BE2C (cell line): ENCODE data around the gene RAB11A.
A peak's percentile ranks its signal among the peaks of the same experiment; 100 is the strongest.

Experiments used
- DNase-seq: peaks from one replicate; pipeline ENCODE4 v3.0.0-alpha.2; 2020
- H3K27me3 ChIP-seq: fragments of 250-450 bp; sonication (Bioruptor Pico); 2 replicates; pipeline ENCODE4 v1.5.1; 2020; ENCODE audit warnings: mild to moderate bottlenecking
- H3K36me3 ChIP-seq: fragments of 250-450 bp; sonication (Bioruptor Pico); 2 replicates; pipeline ENCODE4 v1.5.1; 2020; ENCODE audit warnings: mild to moderate bottlenecking
- H3K4me1 ChIP-seq: fragments of 250-450 bp; sonication (Bioruptor Pico); 2 replicates; pipeline ENCODE4 v1.5.1; 2020
- H3K4me3 ChIP-seq: 2 replicates; pipeline ENCODE4 v1.5.1; 2011; ENCODE audit warnings: low read depth, low read length
- H3K9me3 ChIP-seq: fragments of 250-450 bp; sonication (Bioruptor Pico); 2 replicates; pipeline ENCODE4 v1.5.1; 2020
- CTCF ChIP-seq: IDR thresholded peaks from 2 replicates; pipeline ENCODE4 v1.5.1; 2012; ENCODE audit warnings: mild to moderate bottlenecking, low read depth, low read length

The RAB11A gene

DNA sequence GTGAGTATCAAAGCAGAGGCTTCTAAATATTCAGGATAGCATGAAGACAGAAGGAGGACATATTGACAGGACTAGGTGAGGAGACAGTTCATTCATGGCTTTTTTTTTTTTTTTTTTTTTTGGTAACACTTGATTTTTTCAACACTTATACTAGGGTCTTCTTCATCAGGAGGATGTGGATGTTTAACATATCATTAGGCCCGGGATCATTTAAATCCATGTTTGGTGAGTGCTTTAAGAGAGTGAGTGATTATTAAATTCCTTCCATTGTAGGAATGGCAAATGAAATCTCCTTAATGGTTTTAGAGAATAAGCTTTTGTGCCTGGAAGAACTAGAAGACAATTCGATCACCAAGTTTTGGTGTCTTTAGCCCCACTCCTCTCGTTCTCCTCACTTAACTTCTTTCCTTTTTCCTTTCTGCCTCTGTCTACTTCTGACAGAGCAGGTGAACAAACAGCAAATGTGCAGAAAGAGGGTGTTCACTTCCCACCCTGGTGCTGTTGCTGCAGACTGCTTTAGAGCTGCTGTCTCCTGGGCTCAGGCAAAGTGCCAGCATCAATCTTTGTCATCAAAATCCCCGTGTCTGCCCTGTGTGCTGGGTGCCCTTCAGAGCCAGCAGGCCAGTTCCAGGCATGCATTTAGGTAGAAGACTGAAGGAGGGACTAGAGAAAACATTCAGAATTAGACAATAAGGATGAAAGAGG lies 35.6 kb upstream of the RAB11A start:
- H3K4me1 ChIP-seq = peaks cover 11% of the 10 kb centered on the region
- peak; percentile 81 for DNase-seq
- H3K4me3 ChIP-seq = no peak overlapping the region
- no peaks in the 10 kb centered on the region for H3K27me3 ChIP-seq
- H3K36me3 ChIP-seq = no peaks in the 10 kb centered on the region
- no peak for TF ChIP-seq CTCF
- H3K9me3 ChIP-seq = no peaks in the 10 kb centered on the region

DNA sequence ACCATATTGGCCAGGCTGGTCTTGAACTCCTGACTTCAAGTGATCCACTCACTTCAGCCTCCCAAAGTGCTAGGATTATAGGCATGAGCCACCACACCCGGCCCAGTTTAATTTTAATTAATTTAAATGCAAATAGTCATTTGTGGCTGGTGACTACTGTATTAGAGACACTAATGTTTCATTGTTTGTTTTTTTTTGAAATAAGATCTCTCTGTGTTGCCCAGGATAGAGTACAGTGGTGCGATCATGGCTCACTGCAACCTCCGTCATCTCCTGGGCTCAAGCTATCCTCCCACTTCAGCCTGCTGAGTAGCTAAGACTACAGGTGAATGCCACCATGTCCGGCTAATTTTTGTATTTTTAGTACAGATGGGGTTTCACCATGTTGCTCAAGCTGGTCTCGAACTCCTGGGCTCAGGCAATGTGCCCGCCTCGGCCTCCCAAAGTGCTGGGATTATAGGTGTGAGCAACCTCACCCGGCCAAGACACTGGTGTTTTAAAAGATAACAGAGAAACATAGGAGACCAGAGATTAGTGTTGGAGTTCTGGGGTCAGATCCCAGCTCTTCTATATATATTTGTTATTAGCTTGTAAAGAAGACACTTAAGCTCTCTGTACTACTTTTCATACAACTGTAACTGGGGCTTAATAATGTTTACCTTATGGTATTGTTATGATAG lies 34.5 kb upstream of the RAB11A start:
- Histone ChIP-seq H3K9me3 (no peaks in the 10 kb centered on the region), H3K4me1 (peaks cover 11% of the 10 kb centered on the region), H3K36me3 (no peaks in the 10 kb centered on the region), H3K4me3 (no peak overlapping the region), H3K27me3 (no peaks in the 10 kb centered on the region)
- DNase-seq = no peak
- TF ChIP-seq CTCF = no peak

DNA sequence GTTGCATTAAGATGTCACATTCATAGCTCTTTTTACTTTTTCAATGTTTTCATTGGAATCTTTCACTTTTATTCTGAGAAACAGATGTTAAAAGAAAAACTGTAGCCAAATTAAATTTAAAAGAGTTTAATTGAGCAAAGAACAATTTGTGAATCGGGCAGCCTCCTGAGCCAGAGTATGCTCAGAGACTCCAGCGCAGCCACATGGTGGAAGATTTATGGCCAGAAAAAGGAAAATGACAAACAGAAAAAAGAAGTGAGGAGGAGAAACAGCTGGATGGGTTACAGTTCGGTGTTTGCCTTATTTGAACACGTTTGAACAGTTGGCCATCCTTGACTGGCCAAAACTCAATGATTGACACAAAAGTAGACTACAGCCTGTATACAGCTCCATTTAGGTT lies 33.8 kb upstream of the RAB11A start:
- Histone ChIP-seq H3K4me3 (no peak overlapping the region), H3K9me3 (no peaks in the 10 kb centered on the region), H3K27me3 (no peaks in the 10 kb centered on the region), H3K36me3 (no peaks in the 10 kb centered on the region), H3K4me1 (peaks cover 11% of the 10 kb centered on the region)
- TF ChIP-seq CTCF = no peak
- DNase-seq = no peak

DNA sequence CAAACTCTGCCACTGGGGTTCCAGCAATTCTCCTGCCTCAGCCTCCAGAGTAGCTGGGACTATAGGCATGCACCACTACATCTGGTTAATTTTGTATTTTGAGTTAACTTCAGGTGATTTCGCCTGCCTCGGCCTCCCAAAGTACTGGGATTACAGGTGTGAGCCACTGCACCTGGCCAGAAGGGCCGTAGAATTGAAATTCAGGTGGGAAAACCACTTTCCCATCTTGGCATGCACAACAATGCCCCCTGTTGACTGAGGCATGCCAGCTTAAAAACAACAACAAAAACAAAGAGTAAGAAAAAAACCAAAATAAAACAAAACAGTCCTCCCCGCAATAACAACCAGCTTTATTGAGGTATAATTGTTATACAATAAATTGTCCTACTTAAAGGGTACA lies 32.6 kb upstream of the RAB11A start:
- no peaks in the 10 kb centered on the region for H3K9me3 ChIP-seq
- H3K4me3 ChIP-seq = no peak overlapping the region
- DNase-seq = no peak
- no peaks in the 10 kb centered on the region for H3K27me3 ChIP-seq
- H3K4me1 ChIP-seq = peaks cover 10% of the 10 kb centered on the region
- no peaks in the 10 kb centered on the region for H3K36me3 ChIP-seq
- TF ChIP-seq CTCF = peak; percentile 79

DNA sequence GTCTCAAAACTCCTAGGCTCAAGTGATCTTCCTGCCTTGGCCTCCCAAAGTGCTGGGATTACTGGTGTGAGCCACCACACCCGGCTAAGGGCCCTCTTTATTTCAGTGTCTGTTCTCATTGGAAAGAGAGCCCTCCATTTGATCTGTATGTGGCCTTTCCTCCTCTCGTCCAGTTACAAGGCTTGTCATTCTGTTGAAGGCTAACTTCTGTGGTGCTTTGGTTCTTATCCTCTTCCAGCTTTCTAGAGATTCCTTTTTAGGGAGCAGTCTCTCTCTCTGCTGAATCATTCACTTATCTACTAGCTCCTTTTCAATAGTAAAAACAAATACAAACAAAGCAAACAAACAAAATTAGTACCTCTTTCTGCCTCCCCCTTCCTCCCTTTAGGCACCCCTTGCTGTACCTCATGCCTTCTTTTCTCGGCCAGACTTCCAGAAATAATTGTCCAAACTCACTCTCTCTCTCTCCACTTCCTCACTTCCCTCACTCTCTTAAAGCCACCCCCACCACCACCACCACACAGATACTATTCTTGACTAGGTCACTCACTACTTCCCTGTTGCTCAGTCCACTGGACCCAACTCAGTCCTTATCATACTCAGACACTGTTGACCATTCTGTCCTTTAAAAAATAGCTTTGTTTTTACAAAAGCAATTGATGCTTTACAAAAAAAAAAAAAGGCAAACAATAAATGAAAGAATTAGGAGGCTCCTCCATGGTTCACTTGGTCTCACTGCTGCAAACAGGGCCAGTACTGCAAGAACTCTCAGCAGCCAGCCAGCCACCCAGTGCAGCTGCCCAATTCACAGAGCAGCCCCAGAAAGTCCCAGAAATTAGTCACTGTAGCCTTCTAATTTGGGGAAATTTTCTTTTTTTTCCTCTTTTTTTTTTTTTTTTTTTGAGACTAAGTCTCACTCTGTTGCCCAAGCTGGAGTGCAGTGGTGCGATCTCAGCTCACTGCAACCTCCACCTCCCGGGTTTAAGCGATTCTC lies 31.7 kb upstream of the RAB11A start:
- DNase-seq = no peak
- H3K4me3 ChIP-seq = no peak overlapping the region

More for the DNA sequence above, 31.7 kb upstream of the RAB11A start:
- Histone ChIP-seq H3K9me3 (no peaks in the 10 kb centered on the region), H3K4me1 (peaks cover 8% of the 10 kb centered on the region), H3K27me3 (no peaks in the 10 kb centered on the region), H3K36me3 (no peaks in the 10 kb centered on the region)
- no peak for TF ChIP-seq CTCF
